GM18519 (cell line): ENCODE measurements around the gene SEPTIN7.

Source experiments
- ATAC-seq: cut with Tn5 transposase; IDR thresholded peaks from one replicate; pipeline ENCODE4 v1.9.1; 2021; ENCODE audit warnings: mild to moderate bottlenecking, moderate library complexity; ENCODE audit not compliant: unreplicated experiment, low FRiP score

The SEPTIN7 gene

DNA sequence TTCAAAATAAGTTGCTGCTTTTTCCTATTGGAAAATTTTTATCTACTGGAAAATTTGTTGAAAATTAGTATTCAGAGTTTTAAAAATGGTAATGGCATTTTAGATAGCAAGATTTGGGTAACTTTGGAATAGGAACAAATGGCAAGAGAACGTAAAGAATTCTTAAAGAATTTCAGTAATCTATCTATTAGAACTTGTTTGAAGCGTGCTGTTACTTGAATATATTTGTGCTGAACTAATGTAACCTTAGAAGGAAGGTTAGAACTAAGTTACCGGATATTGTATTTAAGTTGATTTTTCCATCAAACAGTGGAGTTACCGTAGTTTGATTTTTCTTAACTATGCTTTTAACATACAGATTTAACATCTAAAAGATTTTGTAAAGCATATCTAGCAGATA lies 25.9 kb downstream of the SEPTIN7 start:
- ATAC-seq = no peak

- ATAC-seq = no peak
Observed at GRCh38 chr7:35828817-35829216, 28.0 kb downstream of the SEPTIN7 start.

- no peak for ATAC-seq
Observed at GRCh38 chr7:35831208-35831607, 30.4 kb downstream of the SEPTIN7 start.

GRCh38 chr7:35839860-35840854 lies 39.3 kb downstream of the SEPTIN7 start:
- ATAC-seq = no peak

DNA sequence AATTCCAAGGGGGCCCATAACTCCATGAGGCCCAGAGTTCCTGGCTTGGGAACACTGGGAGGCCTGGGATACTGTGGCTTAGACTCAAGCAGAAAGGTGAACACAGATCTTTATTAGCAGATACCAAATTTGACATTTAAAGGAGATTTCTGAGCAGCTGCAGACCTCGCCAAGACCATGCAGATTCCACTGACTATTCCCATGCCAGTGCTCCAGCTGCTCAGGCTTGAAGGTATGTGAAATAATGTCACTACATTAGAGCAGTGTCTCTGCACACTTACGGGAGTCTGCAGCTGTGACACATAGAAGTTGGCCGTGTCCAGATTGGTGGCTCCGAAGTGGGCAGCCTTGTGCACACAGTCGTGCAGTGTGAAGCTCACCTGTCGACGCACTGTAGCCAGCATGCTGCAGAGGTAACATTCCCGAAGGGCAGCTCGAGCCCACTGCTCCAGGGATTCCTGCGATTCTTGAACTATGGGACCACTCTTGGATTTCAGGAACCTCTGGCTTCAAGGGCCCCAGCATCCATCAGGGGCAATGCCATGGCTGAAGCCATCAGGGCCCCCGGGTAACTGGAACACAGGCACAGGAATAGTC lies 46.1 kb downstream of the SEPTIN7 start:
- ATAC-seq = no peak

DNA sequence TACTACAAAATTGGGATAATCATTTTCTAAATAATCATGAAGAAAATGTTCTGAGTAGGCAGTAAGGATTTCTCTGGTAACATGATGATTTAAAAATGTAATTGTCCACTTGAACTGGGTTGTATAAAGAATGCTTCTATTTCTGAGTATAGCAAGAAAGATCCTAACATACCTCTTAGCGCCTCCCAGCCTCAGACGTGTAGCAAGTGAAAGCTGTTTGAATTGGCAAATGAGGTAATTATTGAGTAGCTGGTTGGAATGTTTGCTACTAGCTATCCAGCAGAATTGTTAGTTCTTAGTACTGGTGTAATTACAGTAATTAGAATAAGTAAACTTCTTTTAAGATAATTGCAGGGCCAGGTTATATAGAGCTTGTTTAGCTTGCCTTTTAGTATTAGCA lies 47.9 kb downstream of the SEPTIN7 start:
- ATAC-seq = no peak

DNA sequence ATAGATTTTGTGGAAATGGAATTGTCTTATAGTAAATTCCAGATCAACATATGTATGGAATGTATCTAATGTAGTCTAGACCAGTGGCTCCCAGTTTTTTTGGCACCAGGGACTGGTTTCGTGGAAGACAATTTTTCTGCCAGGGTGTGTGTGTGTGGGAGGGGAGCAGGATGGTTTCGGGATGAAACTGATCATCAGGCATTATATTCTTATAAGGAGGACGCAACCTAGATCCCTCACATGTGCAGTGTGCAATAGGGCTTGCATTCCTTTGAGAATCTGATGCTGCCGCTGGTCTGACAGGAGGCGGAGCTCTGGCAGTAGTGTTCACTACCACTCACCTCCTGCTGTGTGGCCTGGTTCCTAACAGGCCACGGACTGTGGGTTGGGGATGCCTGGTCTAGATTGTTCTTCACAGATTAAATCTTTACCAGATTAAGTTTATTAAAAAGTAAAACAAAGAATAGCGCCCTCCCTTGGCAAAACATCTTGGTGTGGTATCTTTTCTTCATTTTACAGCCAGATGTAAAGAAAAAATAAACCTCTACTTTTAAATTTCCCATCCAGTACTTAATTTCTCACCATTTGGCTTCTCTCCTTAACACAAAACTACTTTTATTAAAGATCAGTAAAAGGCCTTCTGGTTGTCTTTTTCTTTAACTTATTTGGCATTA lies 48.4 kb downstream of the SEPTIN7 start:
- ATAC-seq = no peak

DNA sequence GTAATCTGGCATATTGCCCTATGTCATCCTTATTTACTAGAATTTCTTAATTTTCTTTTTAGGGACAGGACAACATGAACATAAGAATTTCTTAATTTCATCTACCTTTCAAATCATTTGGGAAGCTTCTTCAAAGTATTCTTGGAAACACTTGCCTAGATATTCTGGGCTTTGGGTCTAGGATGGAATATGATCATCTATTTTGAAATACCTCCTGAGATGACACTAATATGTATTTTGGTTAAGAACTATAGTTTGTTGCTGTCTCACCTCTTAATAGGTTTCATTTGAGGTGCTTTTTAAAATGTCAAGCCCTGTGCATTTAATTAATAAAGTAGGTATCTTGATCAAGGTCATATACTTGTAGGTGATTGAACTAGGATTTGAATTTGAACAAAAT lies 49.1 kb downstream of the SEPTIN7 start:
- ATAC-seq = no peak
